GM18867 (cell line): ENCODE results near the gene AP5Z1.
A peak's percentile ranks its signal among the peaks of the same experiment; 100 is the strongest.

Source experiments
- ATAC-seq: cut with Tn5 transposase; IDR thresholded peaks from one replicate; pipeline ENCODE4 v1.9.1; 2021; ENCODE audit warnings: mild to moderate bottlenecking, moderate library complexity; ENCODE audit not compliant: unreplicated experiment

AP5Z1 gene, protein sequence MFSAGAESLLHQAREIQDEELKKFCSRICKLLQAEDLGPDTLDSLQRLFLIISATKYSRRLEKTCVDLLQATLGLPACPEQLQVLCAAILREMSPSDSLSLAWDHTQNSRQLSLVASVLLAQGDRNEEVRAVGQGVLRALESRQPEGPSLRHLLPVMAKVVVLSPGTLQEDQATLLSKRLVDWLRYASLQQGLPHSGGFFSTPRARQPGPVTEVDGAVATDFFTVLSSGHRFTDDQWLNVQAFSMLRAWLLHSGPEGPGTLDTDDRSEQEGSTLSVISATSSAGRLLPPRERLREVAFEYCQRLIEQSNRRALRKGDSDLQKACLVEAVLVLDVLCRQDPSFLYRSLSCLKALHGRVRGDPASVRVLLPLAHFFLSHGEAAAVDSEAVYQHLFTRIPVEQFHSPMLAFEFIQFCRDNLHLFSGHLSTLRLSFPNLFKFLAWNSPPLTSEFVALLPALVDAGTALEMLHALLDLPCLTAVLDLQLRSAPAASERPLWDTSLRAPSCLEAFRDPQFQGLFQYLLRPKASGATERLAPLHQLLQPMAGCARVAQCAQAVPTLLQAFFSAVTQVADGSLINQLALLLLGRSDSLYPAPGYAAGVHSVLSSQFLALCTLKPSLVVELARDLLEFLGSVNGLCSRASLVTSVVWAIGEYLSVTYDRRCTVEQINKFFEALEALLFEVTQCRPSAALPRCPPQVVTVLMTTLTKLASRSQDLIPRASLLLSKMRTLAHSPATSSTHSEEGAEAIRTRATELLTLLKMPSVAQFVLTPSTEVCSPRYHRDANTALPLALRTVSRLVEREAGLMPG

DNA sequence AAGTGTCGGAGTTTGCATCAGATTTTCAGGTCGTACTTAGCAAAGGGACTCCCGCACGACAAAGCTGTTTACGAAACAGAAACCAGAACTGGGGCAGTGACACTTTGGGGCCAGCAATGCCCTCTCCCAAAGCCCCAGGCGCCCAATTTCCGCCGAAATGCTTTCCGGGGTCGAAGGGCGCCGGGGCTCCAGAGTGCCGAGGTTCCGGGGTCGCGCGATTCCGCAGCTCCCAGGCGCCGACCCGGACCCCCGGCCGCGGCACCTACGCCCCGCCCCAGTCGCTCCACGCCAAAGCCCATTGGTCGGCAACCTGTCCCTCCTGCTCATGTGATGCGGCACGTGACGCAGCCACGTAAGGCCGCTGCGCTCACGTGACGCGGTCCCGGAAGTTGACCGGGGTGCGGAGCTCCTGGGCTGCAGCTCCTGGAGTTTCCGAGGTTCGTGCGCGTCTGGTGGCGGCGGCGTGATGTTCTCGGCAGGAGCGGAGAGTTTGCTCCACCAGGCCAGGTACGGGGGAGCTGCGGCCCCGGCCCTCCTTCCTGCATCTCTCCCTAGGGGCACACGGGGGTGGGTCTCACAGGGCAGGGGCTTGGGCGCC lies at the start of gene AP5Z1:
Gene AP5Z1, plus strand, starts transcription at position 374 of the 598 bp plus-strand sequence. Its CDS starts 93 bp downstream, at position 467.
- peak; percentile 92 for ATAC-seq

- no peak for ATAC-seq
These were observed 49.5 kb upstream of the AP5Z1 start for GRCh38 chr7:4725850-4726450.

DNA sequence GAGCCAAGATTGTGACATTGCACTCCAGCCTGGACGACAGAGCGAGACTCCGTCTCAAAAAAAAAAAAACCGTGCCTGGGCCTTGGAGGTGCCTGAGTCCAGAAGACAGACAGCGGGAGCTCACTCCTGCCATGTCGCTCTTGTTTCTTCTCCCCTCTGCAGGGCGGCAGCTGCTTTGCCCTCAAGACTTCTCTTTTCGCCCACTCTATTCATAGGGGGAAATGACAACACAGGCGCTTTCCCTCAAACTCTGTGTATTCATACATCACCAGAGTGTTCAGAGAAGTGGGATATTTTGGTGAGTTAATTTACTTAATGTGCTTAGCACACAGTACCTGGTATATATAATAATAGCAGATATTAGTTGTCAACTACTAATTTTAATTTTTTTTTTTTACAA lies 48.9 kb upstream of the AP5Z1 start:
- no peak for ATAC-seq

GRCh38 chr7:4727914-4728705 lies 47.3 kb upstream of the AP5Z1 start:
- ATAC-seq, result no peak

GRCh38 chr7:4729266-4729665 lies 46.2 kb upstream of the AP5Z1 start:
- no peak for ATAC-seq

- ATAC-seq, result no peak
These were observed 45.1 kb upstream of the AP5Z1 start for GRCh38 chr7:4730276-4730675.

DNA sequence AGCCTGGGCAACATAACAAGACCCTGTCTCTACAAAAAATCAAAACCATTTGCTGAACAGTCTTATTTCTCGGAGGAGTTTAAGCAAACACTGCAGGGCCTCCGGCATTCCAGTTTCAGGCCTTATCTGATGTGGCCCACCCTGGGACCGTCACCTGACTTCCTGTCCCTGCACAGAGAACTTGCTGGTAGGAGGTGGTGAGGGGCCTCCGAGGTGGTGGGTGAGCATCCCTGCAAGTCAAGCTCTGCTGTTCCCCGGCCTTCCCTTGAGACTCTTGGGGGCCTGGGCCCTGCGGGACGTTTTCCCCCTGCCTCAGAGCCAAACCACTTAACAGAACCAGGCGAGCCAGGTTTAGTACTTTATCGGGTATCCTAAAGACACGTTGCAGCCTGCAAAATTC lies 44.5 kb upstream of the AP5Z1 start:
- no peak for ATAC-seq

GRCh38 chr7:4731803-4732202 lies 43.6 kb upstream of the AP5Z1 start:
- ATAC-seq, result no peak

DNA sequence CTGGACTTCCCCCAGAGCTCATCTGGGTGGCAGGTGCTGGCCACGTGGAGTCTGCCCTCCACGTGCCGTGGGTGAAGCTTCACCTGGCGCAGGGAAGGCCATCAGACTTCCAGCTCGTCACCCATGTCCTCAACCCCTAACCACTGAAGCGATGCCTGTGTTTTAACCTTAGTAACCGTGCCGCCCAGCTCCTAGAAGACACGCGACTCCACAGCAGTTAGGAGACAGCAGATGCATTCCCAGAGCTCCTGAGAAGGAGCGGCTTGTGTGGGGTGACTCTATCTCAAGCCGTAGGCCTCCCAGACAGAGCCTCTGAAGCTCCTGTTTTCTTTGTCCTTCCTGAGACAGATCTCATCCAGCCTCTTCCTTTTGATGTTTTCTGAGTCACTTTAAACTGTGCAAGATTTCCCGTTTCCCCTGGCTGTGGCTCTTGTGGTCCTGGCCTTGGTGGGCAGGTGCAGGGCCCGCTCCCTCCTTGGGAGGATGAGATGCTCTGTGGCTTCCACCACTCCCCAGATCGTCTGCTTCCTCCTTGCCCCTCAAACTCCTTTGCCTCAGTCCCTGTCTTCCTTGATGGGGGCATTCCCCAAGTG lies 41.4 kb upstream of the AP5Z1 start:
- ATAC-seq, result no peak

DNA sequence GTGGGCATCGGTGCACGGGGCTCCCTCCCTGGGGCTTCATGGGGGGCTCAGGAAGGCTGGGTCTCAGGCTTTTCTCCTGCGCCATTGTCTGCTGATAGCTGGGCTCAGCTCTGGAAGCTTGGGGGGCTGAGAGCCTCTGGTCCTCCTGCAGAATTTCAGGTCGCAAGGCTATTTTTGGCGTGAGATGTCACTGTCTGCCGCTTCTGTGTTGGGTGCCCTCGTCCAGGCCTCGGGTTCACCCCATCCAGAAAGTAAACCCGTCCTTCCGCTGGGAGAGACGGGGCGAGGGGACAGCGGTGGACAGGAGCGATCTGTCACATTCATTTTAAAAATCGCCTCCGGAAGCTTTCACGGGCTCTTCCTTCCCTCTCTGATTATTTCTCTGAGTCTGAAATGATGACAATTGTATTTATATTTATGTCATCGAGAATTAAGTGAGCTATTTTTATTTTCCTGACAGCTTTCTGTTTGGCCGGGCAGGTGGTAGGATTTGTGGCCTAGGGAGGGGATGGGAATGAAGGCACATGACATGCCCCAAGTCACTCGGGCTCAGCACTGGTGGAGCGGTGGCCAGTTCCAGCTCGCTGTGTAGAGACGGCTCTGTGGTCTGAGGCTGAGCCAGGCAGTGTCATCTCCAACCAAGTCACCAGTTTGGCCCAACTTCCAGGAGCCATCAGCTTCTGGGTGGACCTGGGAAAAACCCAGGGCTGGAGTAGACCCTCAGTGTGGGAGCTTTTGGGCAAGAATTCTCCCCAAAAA lies 40.7 kb upstream of the AP5Z1 start:
- ATAC-seq, result no peak

- ATAC-seq, result no peak
These were observed 38.1 kb upstream of the AP5Z1 start for GRCh38 chr7:4737300-4737699.

- ATAC-seq, result no peak
These were observed 36.5 kb upstream of the AP5Z1 start for GRCh38 chr7:4738711-4739527.

- no peak for ATAC-seq
These were observed 35.9 kb upstream of the AP5Z1 start for GRCh38 chr7:4739528-4739992.

DNA sequence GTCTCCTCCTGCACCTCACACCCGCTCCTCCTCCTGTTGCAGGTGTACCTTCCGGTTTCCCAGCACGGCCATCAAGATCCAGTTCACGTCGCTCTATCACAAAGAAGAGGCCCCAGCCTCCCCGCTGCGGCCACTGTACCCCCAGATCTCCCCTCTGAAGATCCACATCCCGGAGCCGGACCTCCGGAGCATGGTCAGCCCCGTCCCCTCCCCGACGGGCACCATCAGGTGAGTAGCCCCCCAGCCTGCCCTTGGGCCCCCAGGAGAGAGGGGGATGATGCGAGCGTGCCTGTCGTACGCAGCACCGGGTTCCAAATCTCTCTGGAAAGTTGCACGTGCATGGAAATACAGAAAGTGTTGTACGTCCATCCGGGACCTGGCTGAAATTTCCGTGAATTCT lies 34.6 kb upstream of the AP5Z1 start:
- ATAC-seq, result no peak

DNA sequence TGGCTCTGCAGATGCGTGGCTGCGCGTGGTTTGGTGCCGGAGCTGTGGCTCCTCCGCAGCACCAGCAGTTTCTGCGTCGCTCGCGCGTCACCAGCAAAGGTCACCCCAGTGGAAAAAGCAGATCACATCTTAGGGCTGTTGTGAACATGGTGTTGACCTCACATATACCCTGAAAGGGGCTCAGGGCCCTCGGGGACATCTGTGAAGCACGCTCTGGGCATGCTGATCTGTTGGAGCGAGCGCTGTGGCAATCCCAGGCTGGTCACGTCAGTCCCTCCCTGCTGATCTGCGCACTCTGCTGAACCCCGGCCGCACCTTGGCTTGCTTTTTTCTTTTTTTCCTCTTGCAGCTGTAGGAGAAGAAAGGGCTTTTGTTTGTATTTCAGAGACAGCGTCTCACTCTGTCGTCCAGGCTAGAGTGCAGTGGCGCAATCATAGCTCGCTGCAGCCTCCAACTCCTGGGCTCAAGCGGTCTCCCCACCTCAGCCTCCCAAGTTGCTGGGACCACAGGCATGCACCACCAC lies 33.3 kb upstream of the AP5Z1 start:
- ATAC-seq, result no peak

- no peak for ATAC-seq
These were observed 32.6 kb upstream of the AP5Z1 start for GRCh38 chr7:4742852-4743251.

DNA sequence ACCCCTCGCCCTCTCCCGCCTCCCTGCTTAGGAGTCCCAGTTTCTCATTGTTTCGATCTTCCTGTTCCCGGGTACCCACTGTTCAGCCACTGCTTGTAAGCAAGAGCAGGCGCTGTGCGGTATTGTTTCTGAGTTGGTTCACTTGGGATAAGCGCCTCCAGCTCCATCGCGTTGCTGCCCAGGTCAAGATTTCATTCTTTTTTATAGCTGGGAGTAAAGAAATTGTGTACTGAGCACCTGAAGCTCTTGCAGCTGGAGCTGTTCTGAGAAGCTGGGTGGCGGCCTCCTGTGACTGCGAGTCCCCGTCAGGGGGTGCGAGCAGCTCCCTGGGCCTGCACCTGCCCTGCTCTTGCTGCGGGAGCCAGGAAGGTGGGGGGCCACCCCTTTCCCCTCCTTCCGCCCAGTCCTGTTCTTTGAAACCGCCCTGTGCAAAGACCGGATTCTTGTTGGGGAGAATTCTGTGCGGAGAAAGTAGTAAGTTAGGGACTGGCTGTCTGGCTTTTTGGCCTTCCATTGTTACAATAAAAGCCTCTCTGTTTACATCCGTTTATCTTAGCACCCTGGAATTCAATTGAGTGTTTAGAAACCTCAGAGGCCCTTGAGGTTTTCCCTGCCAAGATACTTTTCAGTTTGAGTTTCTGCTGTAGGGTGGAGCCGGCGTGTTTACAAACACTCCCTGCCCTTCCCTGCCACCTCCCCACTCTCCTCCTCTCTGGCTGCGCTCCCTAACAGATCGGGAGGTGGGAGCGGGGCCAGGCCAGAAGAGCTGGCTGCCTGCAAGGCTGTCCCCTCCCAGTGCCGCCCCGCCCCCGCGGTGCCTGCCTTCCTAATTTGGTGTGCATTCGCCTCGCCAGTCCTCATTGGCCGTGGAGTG lies 30.8 kb upstream of the AP5Z1 start:
- ATAC-seq, result peak; percentile 77
